Thyroid gland (tissue), 4 donors: ENCODE data around the gene KCNG2. TPM values are rescaled to one million over a fixed set of nuclear protein-coding genes. Genes with fewer than 3 reads are reported as not detected.

Source experiments
- DNase-seq, 2 donors: peaks; one replicate each; pipeline ENCODE4 v3.0.0-alpha.2; 2019
- H3K27ac ChIP-seq, 3 donors: fragments of 200-600 bp; sonication (generic); 1 replicate in 2 of 3; 2 replicates in 1 of 3; pipeline ENCODE4 v1.5.1; 2016 to 2019; ENCODE audit warnings: mild to moderate bottlenecking in 1 of 3, moderate library complexity in 1 of 3
- H3K27me3 ChIP-seq: fragments of 200-600 bp; sonication (generic); one replicate; pipeline ENCODE4 v1.5.1; 2019
- H3K36me3 ChIP-seq, 2 donors: fragments of 200-600 bp; sonication (generic); one replicate each; pipeline ENCODE4 v1.5.1; 2016 to 2019
- H3K4me1 ChIP-seq, 2 donors: fragments of 200-600 bp; sonication (generic); one replicate each; pipeline ENCODE4 v1.5.1; 2017 to 2019
- H3K4me3 ChIP-seq, 3 donors: fragments of 200-600 bp; sonication (generic); replicated peaks in 1 of 3; 1 replicate in 2 of 3; 2 replicates in 1 of 3; pipeline ENCODE4 v1.5.1; 2016; ENCODE audit warnings: mild to moderate bottlenecking in 1 of 3
- H3K9me3 ChIP-seq: fragments of 200-600 bp; sonication (generic); one replicate; pipeline ENCODE4 v1.5.1; 2017
- CTCF ChIP-seq, 6 experiments: fragments of 200-600 bp in 3 of 6; fragments of 450-650 bp in 3 of 6; sonication (generic) in 3 of 6; IDR thresholded peaks; one replicate each; pipeline ENCODE4 v1.5.1; 2016 to 2019; ENCODE audit warnings: antibody characterized with exemption in 6 of 6, mild to moderate bottlenecking in 2 of 6, inconsistent platforms in 1 of 6, moderate library complexity in 1 of 6
- POLR2A ChIP-seq, 2 donors: fragments of 450-650 bp; IDR thresholded peaks; one replicate each; pipeline ENCODE4 v1.6.1; 2017; ENCODE audit warnings: antibody characterized with exemption in 2 of 2, mild to moderate bottlenecking in 2 of 2, moderate library complexity in 1 of 2
- whole genome bisulfite sequencing, 2 donors: methylation state at CpG; one replicate each; pipeline ENCODE4 v1.1.5; 2017; 5-methylcytosine and 5-hydroxymethylcytosine counted together
- intact Hi-C: fragments of 100-400 bp; cut with DNase I; formaldehyde crosslinking; loops from one replicate; pipeline ENCODE4 v1.15.1; 2023
- total RNA-seq, 4 donors: library from RNA; depleted of rRNA; stranded (reverse); fragments of >200 nt; gene quantifications; one replicate each; pipeline ENCODE4 v1.2.3, GENCODE V29; 2016

Gene KCNG2
- total RNA-seq, 4 donors from 2014 or later = 0.22 TPM; not detected in 3

- Histone ChIP-seq H3K27ac (peak overlapping the region; percentile 80 to 97 (median 92)), H3K4me3 (no peak overlapping the region), H3K4me1 (peaks cover 54 to 55% of the 10 kb centered on the region in 2 donors), H3K36me3 (no peaks in the 10 kb centered on the region), H3K9me3 (no peaks in the 10 kb centered on the region), H3K27me3 (no peaks in the 10 kb centered on the region)
- WGBS, 2 donors = 73 to 77% methylated on average over 9 of the region's 9 CpGs
- intact Hi-C loops = no loop called here
- no peak for TF ChIP-seq POLR2A (IDR thresholded peaks at IDR 0.05)
- no peak for TF ChIP-seq CTCF (IDR thresholded peaks at IDR 0.05)
- DNase-seq = no peak
Measured at GRCh38 chr18:79928563-79928960, 130.8 kb downstream of the KCNG2 start.

GRCh38 chr18:79930020-79930642 lies 132.4 kb downstream of the KCNG2 start:
- Histone ChIP-seq H3K9me3 (no peaks in the 10 kb centered on the region), H3K36me3 (peaks cover 0 to 4% of the 10 kb centered on the region in 2 donors), H3K4me1 (peaks cover 43 to 46% of the 10 kb centered on the region in 2 donors), H3K27me3 (no peaks in the 10 kb centered on the region), H3K27ac (no peak overlapping the region), H3K4me3 (no peak overlapping the region)
- WGBS, 2 donors = 96 to 98% methylated on average over 2 of the region's 2 CpGs
- intact Hi-C loops = no loop called here
- no peak for DNase-seq
- no peak for TF ChIP-seq POLR2A (IDR thresholded peaks at IDR 0.05)
- TF ChIP-seq CTCF (IDR thresholded peaks at IDR 0.05) = no peak

GRCh38 chr18:79931475-79931874 lies 133.7 kb downstream of the KCNG2 start:
- H3K9me3 ChIP-seq = no peaks in the 10 kb centered on the region

GRCh38 chr18:79932907-79933306 lies 135.2 kb downstream of the KCNG2 start:
- H3K4me1 ChIP-seq = peaks cover 34 to 41% of the 10 kb centered on the region in 2 donors
- no peak for TF ChIP-seq CTCF (IDR thresholded peaks at IDR 0.05)
- no peak for TF ChIP-seq POLR2A (IDR thresholded peaks at IDR 0.05)
- 94 to 96% methylated on average over 3 of the region's 3 CpGs for WGBS, 2 donors
- intact Hi-C loops = no loop called here
- no peaks in the 10 kb centered on the region for H3K27me3 ChIP-seq
- no peaks in the 10 kb centered on the region for H3K9me3 ChIP-seq
- H3K36me3 ChIP-seq = peaks cover 5 to 8% of the 10 kb centered on the region in 2 donors
- DNase-seq = no peak
- H3K4me3 ChIP-seq = no peak overlapping the region
- no peak overlapping the region for H3K27ac ChIP-seq

More at GRCh38 chr18:79931475-79931874, 133.7 kb downstream of the KCNG2 start:
- TF ChIP-seq POLR2A (IDR thresholded peaks at IDR 0.05) (no peak), CTCF (IDR thresholded peaks at IDR 0.05) (no peak)
- peaks cover 0 to 8% of the 10 kb centered on the region in 2 donors for H3K36me3 ChIP-seq
- no peak overlapping the region for H3K27ac ChIP-seq
- intact Hi-C loops = no loop called here
- no peak for DNase-seq
- 93 to 97% methylated on average over 2 of the region's 2 CpGs for WGBS, 2 donors
- peaks cover 34 to 39% of the 10 kb centered on the region in 2 donors for H3K4me1 ChIP-seq
- H3K4me3 ChIP-seq = no peak overlapping the region
- no peaks in the 10 kb centered on the region for H3K27me3 ChIP-seq

- intact Hi-C loops = no loop called here
- peaks cover 5 to 8% of the 10 kb centered on the region in 2 donors for H3K36me3 ChIP-seq
- H3K4me1 ChIP-seq = peaks cover 34 to 41% of the 10 kb centered on the region in 2 donors
- no peak for DNase-seq
- H3K27me3 ChIP-seq = no peaks in the 10 kb centered on the region
- H3K27ac ChIP-seq = no peak overlapping the region
- TF ChIP-seq CTCF (IDR thresholded peaks at IDR 0.05) (no peak), POLR2A (IDR thresholded peaks at IDR 0.05) (no peak)
- 86 to 94% methylated on average over 10 of the region's 10 CpGs for WGBS, 2 donors
- H3K9me3 ChIP-seq = no peaks in the 10 kb centered on the region
- H3K4me3 ChIP-seq = no peak overlapping the region
Measured at GRCh38 chr18:79933765-79934164, 136.0 kb downstream of the KCNG2 start.
